ENCODE data around the gene LIPA. TPM values are rescaled to one million over a fixed set of nuclear protein-coding genes. Genes with fewer than 3 reads are reported as not detected.

LIPA gene
- total RNA-seq, 1 donor from 2014 or later: 27.7 TPM

- H3K4me3 ChIP-seq: peak within 1 kb of the TSS; percentile 62 to 64
- peak in 1 of 2 donors; percentile 92 for DNase-seq (ENCODE audit: extremely low spot score in 2 of 2)
- peak within 1 kb of the TSS; percentile 85 for H3K27ac ChIP-seq
- peaks cover 19% of the 10 kb centered on the region for H3K4me1 ChIP-seq
- intact Hi-C loops (cut with DNase I): loop anchor here (5.0 kb wide), 1 partner anchor 275 kb away; no protein-coding TSS in a partner anchor
- no peaks in the 10 kb centered on the region for H3K9me3 ChIP-seq
- H3K27me3 ChIP-seq: no peaks in the 10 kb centered on the region
- TF ChIP-seq POLR2AphosphoS5 (IDR thresholded peaks at IDR 0.05; ENCODE audit: insufficient read depth in 1 of 2, low read depth in 1 of 2) (peak; percentile 79 to 86), CTCF (IDR thresholded peaks at IDR 0.05) (no peak), POLR2A (IDR thresholded peaks at IDR 0.05) (peak in 1 of 2 donors; percentile 62)
- H3K36me3 ChIP-seq: no peaks in the 10 kb centered on the region
Observed at GRCh38 chr10:89207181-89207800, 44.3 kb downstream of the LIPA start, which contains the start of gene CH25H. TSS of gene CH25H (minus strand) at chr10:89207317. CDS start at chr10:89207292, 25 bp downstream.

- Histone ChIP-seq H3K27me3 (no peaks in the 10 kb centered on the region), H3K4me3 (peak overlapping the region; percentile 62 to 64), H3K4me1 (peaks cover 19% of the 10 kb centered on the region), H3K9me3 (no peaks in the 10 kb centered on the region), H3K27ac (peak overlapping the region; percentile 85), H3K36me3 (no peaks in the 10 kb centered on the region)
- intact Hi-C loops (cut with DNase I): loop anchor here (5.0 kb wide), 1 partner anchor 274 kb away; no protein-coding TSS in a partner anchor
- no peak for DNase-seq (ENCODE audit: extremely low spot score in 2 of 2)
- no peak for TF ChIP-seq POLR2AphosphoS5 (IDR thresholded peaks at IDR 0.05; ENCODE audit: insufficient read depth in 1 of 2, low read depth in 1 of 2)
- no peak for TF ChIP-seq POLR2A (IDR thresholded peaks at IDR 0.05)
- TF ChIP-seq CTCF (IDR thresholded peaks at IDR 0.05): no peak
Observed at GRCh38 chr10:89206402-89207180, 45.0 kb downstream of the LIPA start.

- Histone ChIP-seq H3K4me3 (no peak overlapping the region), H3K36me3 (no peaks in the 10 kb centered on the region), H3K27me3 (no peaks in the 10 kb centered on the region), H3K27ac (no peak overlapping the region), H3K9me3 (no peaks in the 10 kb centered on the region), H3K4me1 (peaks cover 19% of the 10 kb centered on the region)
- intact Hi-C loops (cut with DNase I): loop anchor here (5.0 kb wide), 1 partner anchor 272 kb away; no protein-coding TSS in a partner anchor
- TF ChIP-seq POLR2AphosphoS5 (IDR thresholded peaks at IDR 0.05; ENCODE audit: insufficient read depth in 1 of 2, low read depth in 1 of 2) (no peak), CTCF (IDR thresholded peaks at IDR 0.05) (no peak), POLR2A (IDR thresholded peaks at IDR 0.05) (no peak)
- DNase-seq (ENCODE audit: extremely low spot score in 2 of 2): no peak
Observed at GRCh38 chr10:89204621-89205185, 46.9 kb downstream of the LIPA start.

GRCh38 chr10:89203237-89203636, 48.3 kb downstream of the LIPA start:
- intact Hi-C loops (cut with DNase I): no loop called here
- no peak for TF ChIP-seq POLR2A (IDR thresholded peaks at IDR 0.05)
- no peak for TF ChIP-seq POLR2AphosphoS5 (IDR thresholded peaks at IDR 0.05; ENCODE audit: insufficient read depth in 1 of 2, low read depth in 1 of 2)
- no peak for TF ChIP-seq CTCF (IDR thresholded peaks at IDR 0.05)
- no peaks in the 10 kb centered on the region for H3K9me3 ChIP-seq
- no peak overlapping the region for H3K27ac ChIP-seq
- no peak for DNase-seq (ENCODE audit: extremely low spot score in 2 of 2)
- no peaks in the 10 kb centered on the region for H3K27me3 ChIP-seq
- H3K36me3 ChIP-seq: no peaks in the 10 kb centered on the region
- peaks cover 15% of the 10 kb centered on the region for H3K4me1 ChIP-seq
- no peak overlapping the region for H3K4me3 ChIP-seq

Measured in vagina (tissue), 2 donors.